IMR-90 (cell line): Measurements from ENCODE around the gene PIGA. TPM values are rescaled to one million over a fixed set of nuclear protein-coding genes. Genes with fewer than 3 reads are reported as not detected.

Experiments
- ATAC-seq: fragments of 200-7000 bp; cut with Tn5 transposase; 2 replicates; pipeline ENCODE4 v1.9.1; 2020; ENCODE audit warnings: low read depth, mild to moderate bottlenecking, moderate library complexity
- BruUV-seq: library from RNA; stranded (reverse); fragments of 400-500 nt; replicated peaks from 2 replicates; lab custom pipeline; 2021; lab: Mats Ljungman, UMichigan
- CTCF ChIA-PET: fragments of 300-600 bp; formaldehyde crosslinking; extraction: SDS; loops from one replicate; lab custom pipeline; 2021; ENCODE audit warnings: antibody characterized with exemption; lab: Yijun Ruan, JAX
- POLR2A ChIA-PET: fragments of 300-600 bp; sonication (Branson Sonifier 250); formaldehyde crosslinking; loops from one replicate; lab custom pipeline; 2022; ENCODE audit warnings: antibody characterized with exemption; ENCODE audit not compliant: unreplicated experiment; lab: Charles Lee
- DNase-seq: peaks from one replicate; pipeline ENCODE4 v3.0.0; 2013
- H2AFZ ChIP-seq: replicated peaks from 2 replicates; pipeline ENCODE3; 2013; ENCODE audit warnings: low read length, mild to moderate bottlenecking; ENCODE audit not compliant: poor library complexity
- H2AK5ac ChIP-seq: 2 replicates; pipeline ENCODE4 v1.6.1; 2013; ENCODE audit warnings: low read depth, low read length, inconsistent platforms
- H2AK9ac ChIP-seq: replicated peaks from 2 replicates; pipeline ENCODE3; 2013; ENCODE audit warnings: mild to moderate bottlenecking, low read depth, low read length, moderate library complexity; ENCODE audit not compliant: poor library complexity
- H2BK120ac ChIP-seq: 2 replicates; pipeline ENCODE4 v1.6.1; 2013; ENCODE audit warnings: low read depth, low read length, inconsistent platforms
- H2BK15ac ChIP-seq: 3 replicates; pipeline ENCODE4 v1.6.1; 2013; ENCODE audit warnings: low read depth, low read length, inconsistent platforms
- H2BK20ac ChIP-seq: 2 replicates; pipeline ENCODE4 v1.6.1; 2013; ENCODE audit warnings: low read depth, mild to moderate bottlenecking, inconsistent platforms, low read length, moderate library complexity
- H2BK5ac ChIP-seq: 2 replicates; pipeline ENCODE4 v1.6.1; 2013; ENCODE audit warnings: mild to moderate bottlenecking, low read depth, low read length, inconsistent platforms; ENCODE audit not compliant: poor library complexity, severe bottlenecking
- H3K14ac ChIP-seq: replicated peaks from 2 replicates; pipeline ENCODE4 v1.6.1; 2013; ENCODE audit warnings: low read depth, low read length, inconsistent platforms
- H3K18ac ChIP-seq: 2 replicates; pipeline ENCODE4 v1.6.1; 2013; ENCODE audit warnings: low read depth, low read length, control low read depth
- H3K23ac ChIP-seq: 2 replicates; pipeline ENCODE4 v1.6.1; 2013; ENCODE audit warnings: low read depth, low read length, inconsistent platforms
- H3K27ac ChIP-seq: 2 replicates; pipeline ENCODE4 v1.5.1; 2013; ENCODE audit warnings: mild to moderate bottlenecking, control low read depth, low read length; ENCODE audit not compliant: insufficient read depth
- H3K27me3 ChIP-seq: 2 replicates; pipeline ENCODE4 v1.6.1; 2013; ENCODE audit warnings: low read length; ENCODE audit not compliant: control insufficient read depth, insufficient read depth
- H3K36me3 ChIP-seq: 2 replicates; pipeline ENCODE4 v1.6.1; 2013; ENCODE audit warnings: low read length, mixed read lengths; ENCODE audit not compliant: control insufficient read depth, insufficient read depth
- H3K4ac ChIP-seq: 2 replicates; pipeline ENCODE4 v1.6.1; 2013; ENCODE audit warnings: low read depth, low read length, inconsistent platforms
- H3K4me1 ChIP-seq: 2 replicates; pipeline ENCODE4 v1.6.1; 2013; ENCODE audit warnings: low read length, mixed read lengths; ENCODE audit not compliant: control insufficient read depth, insufficient read depth
- H3K4me2 ChIP-seq: 2 replicates; pipeline ENCODE4 v1.6.1; 2013; ENCODE audit warnings: low read depth, mild to moderate bottlenecking, control low read depth, low read length, moderate library complexity
- H3K4me3 ChIP-seq: 2 replicates; pipeline ENCODE4 v1.5.1; 2013; ENCODE audit warnings: low read depth, mild to moderate bottlenecking, control low read depth, low read length, moderate library complexity; ENCODE audit not compliant: insufficient read depth
- H3K56ac ChIP-seq: 2 replicates; pipeline ENCODE4 v1.6.1; 2013; ENCODE audit warnings: low read length, inconsistent platforms; ENCODE audit not compliant: insufficient read depth; ENCODE audit errors: extremely low read depth
- H3K79me1 ChIP-seq, 2 experiments: 2 replicates each; pipeline ENCODE4 v1.6.1; 2013; ENCODE audit warnings: low read length in 2 of 2, inconsistent platforms in 1 of 2, low read depth in 1 of 2
- H3K9ac ChIP-seq: 2 replicates; pipeline ENCODE4 v1.6.1; 2013; ENCODE audit warnings: low read depth, low read length, control low read depth
- H3K9me1 ChIP-seq: 2 replicates; pipeline ENCODE4 v1.6.1; 2013; ENCODE audit warnings: low read length, inconsistent platforms; ENCODE audit not compliant: insufficient read depth
- H3K9me3 ChIP-seq: 2 replicates; pipeline ENCODE4 v1.6.1; 2013; ENCODE audit warnings: low read length; ENCODE audit not compliant: control insufficient read depth, insufficient read depth
- H4K20me1 ChIP-seq: 2 replicates; pipeline ENCODE4 v1.6.1; 2013; ENCODE audit warnings: low read length, inconsistent platforms; ENCODE audit not compliant: insufficient read depth
- H4K5ac ChIP-seq: 2 replicates; pipeline ENCODE4 v1.6.1; 2013; ENCODE audit warnings: mild to moderate bottlenecking, low read depth, low read length, control low read depth
- H4K8ac ChIP-seq, 2 experiments: 2 replicates each; pipeline ENCODE4 v1.6.1; 2013; ENCODE audit warnings: low read depth in 2 of 2, low read length in 2 of 2, control low read depth in 1 of 2, inconsistent platforms in 1 of 2
- H4K91ac ChIP-seq: 2 replicates; pipeline ENCODE4 v1.6.1; 2013; ENCODE audit warnings: low read depth, low read length, inconsistent platforms; ENCODE audit not compliant: insufficient read depth
- CHD1 ChIP-seq: IDR thresholded peaks from 2 replicates; pipeline ENCODE4 v1.6.1; 2012; ENCODE audit warnings: low read depth, low read length, improper control_type of control experiment
- ELK1 ChIP-seq: fragments of 150-350 bp; IDR thresholded peaks from 2 replicates; pipeline ENCODE4 v1.6.1; 2016; ENCODE audit warnings: low read depth, mild to moderate bottlenecking, low read length, moderate library complexity, borderline replicate concordance
- NFE2L2 ChIP-seq: fragments of 150-350 bp; IDR thresholded peaks from 2 replicates; pipeline ENCODE4 v1.6.1; 2016; ENCODE audit warnings: low read depth, mild to moderate bottlenecking, low read length
- WGBS, 2 experiments: methylation state at CpG; one replicate each; pipeline versions ENCODE4 v1.1.5 to v1.1.7; 2013; ENCODE audit warnings: missing lambda C conversion rate in 2 of 2; ENCODE audit not compliant: insufficient read length in 1 of 2; ENCODE audit errors: extremely low coverage in 2 of 2; 5-methylcytosine and 5-hydroxymethylcytosine counted together
- dilution Hi-C: fragments of 300-500 bp; cut with HindIII; formaldehyde crosslinking; loops from one replicate; pipeline ENCODE4 v1.14.3; 2018; ENCODE audit warnings: low sequenced_read_pairs; ENCODE audit not compliant: unreplicated experiment
- in situ Hi-C: fragments of 300-500 bp; cut with MboI; formaldehyde crosslinking; loops from 3 replicates; pipeline ENCODE4 v1.14.3; 2019; ENCODE audit warnings: low sequenced_read_pairs, inconsistent platforms, mixed read lengths
- intact Hi-C: fragments of 100-400 bp; cut with micrococcal nuclease; formaldehyde crosslinking; loops from 2 replicates; pipeline ENCODE4 v1.10.0; 2022
- polyA plus RNA-seq, 3 experiments: library from polyadenylated mRNA; depleted of rRNA; stranded (reverse); fragments of >200 nt; gene quantifications; 2 replicates each; pipeline ENCODE4 v1.2.3, GENCODE V29; 2012; ENCODE audit warnings: low replicate concordance in 1 of 3
- total RNA-seq: library from RNA; depleted of rRNA; stranded (reverse); fragments of >200 nt; gene quantifications from 2 replicates; pipeline ENCODE4 v1.2.3, GENCODE V29; 2012

The PIGA gene
- total and polyA plus RNA-seq, 2 of the 4 experiments (the other 2 are of a cell fraction) = 3.4 to 9.1 TPM

GRCh38 chrX:15271757-15272156 is 63.6 kb downstream of the PIGA start:
- WGBS, 2 experiments = no CpG with 5 or more reads among the region's 1 CpG
- ChIA-PET POLR2A (no interaction called here), CTCF (no interaction called here)
- Histone ChIP-seq H4K8ac (no peak overlapping the region), H4K5ac (no peak overlapping the region), H3K4me3 (no peak overlapping the region), H3K79me1 (no peaks in the 10 kb centered on the region), H3K9me1 (no peaks in the 10 kb centered on the region), H2AK5ac (no peak overlapping the region), H3K9ac (no peak overlapping the region), H3K23ac (no peak overlapping the region), H2AK9ac (no peak overlapping the region), H2BK120ac (no peak overlapping the region), H3K18ac (no peak overlapping the region), H3K4ac (no peak overlapping the region), H3K27ac (no peak overlapping the region), H2BK20ac (no peak overlapping the region), H4K20me1 (no peaks in the 10 kb centered on the region), H3K14ac (no peak overlapping the region), H3K9me3 (no peaks in the 10 kb centered on the region), H4K91ac (no peak overlapping the region), H3K56ac (no peak overlapping the region), H2AFZ (no peak overlapping the region), H2BK5ac (no peak overlapping the region), H3K27me3 (no peaks in the 10 kb centered on the region), H3K36me3 (no peaks in the 10 kb centered on the region), H2BK15ac (no peak overlapping the region), H3K4me1 (no peaks in the 10 kb centered on the region; the same call in 1 of the 2 replicates), H3K4me2 (no peak overlapping the region)
- ATAC-seq = no peak
- dilution Hi-C loops (no loop called here), intact Hi-C loops (no loop called here), in situ Hi-C loops (no loop called here)
- BruUV-seq = no TSS peak
- DNase-seq = no peak
- TF ChIP-seq NFE2L2 (no peak), ELK1 (no peak), CHD1 (no peak)
